ENCODE results near the gene ZNF697. TPM values are rescaled to one million over a fixed set of nuclear protein-coding genes. Genes with fewer than 3 reads are reported as not detected.

The ZNF697 gene
- total RNA-seq, 1 experiment from 2014 or later, result 17.4 TPM

DNA sequence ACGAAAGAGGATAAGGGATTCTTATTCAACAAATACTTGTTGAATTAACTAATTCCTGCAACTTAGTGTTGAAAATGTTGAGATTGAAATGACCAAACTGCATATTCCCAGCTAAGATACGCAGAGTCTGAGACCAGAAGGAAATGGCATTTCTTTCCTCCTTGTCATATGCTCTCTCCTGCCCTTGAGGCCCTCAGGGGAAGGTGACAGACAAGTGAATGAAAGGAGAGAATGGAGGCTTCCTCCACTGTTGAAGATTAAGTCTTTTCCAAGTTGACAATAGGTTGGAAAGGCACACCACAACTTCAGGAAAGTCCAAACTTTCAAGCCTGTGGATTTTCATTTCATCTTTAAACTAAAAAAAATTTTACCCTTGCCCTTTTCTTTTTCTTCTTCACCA is 3.1 kb upstream of the ZNF697 start:
- Mint-ChIP-seq H3K9me3 (no peaks in the 10 kb centered on the region), H3K36me3 (ENCODE audit: insufficient read depth in 1 of 3, low read depth in 3 of 3) (no peaks in the 10 kb centered on the region; a peak in 1 of 7 replicates), H3K27ac (no peak overlapping the region), H3K27me3 (ENCODE audit: low read depth) (peaks cover 12% of the 10 kb centered on the region; the same call in 1 of the 2 replicates), H3K4me1 (peaks cover 27 to 36% of the 10 kb centered on the region in 2 experiments), H3K4me3 (no peak overlapping the region)
- Histone ChIP-seq H2BK20ac (ENCODE audit: low read depth, low read length, poor library complexity, severe bottlenecking) (no peak overlapping the region), H2BK15ac (ENCODE audit: low read depth, low read length) (no peak overlapping the region), H3K27me3 (ENCODE audit: insufficient read depth, low read length) (no peaks in the 10 kb centered on the region), H3K23ac (ENCODE audit: insufficient read length, low read depth, low read length) (no peak overlapping the region), H3K4me2 (ENCODE audit: insufficient read depth, insufficient read length, low read length) (no peak overlapping the region), H3K9ac (ENCODE audit: extremely low read depth, insufficient read length, low read length) (no peak overlapping the region), H2BK5ac (ENCODE audit: insufficient read length, low read length) (no peak overlapping the region), H3K79me1 (ENCODE audit: insufficient read depth, low read depth, low read length, poor library complexity, severe bottlenecking) (no peaks in the 10 kb centered on the region), H4K8ac (replicated peaks; ENCODE audit: insufficient read length, low read depth, low read length) (no peak overlapping the region), H4K91ac (ENCODE audit: insufficient read length, low read depth, low read length) (no peak overlapping the region), H3K4me1 (ENCODE audit: insufficient read depth, low read length) (peaks cover 11% of the 10 kb centered on the region), H2BK12ac (ENCODE audit: insufficient read length, low read depth, low read length) (no peak overlapping the region), H3K79me2 (ENCODE audit: insufficient read depth, low read length) (peaks cover 5% of the 10 kb centered on the region; the same call in 1 of the 2 replicates), H2AK5ac (ENCODE audit: insufficient read length, low read length) (no peak overlapping the region), H3K23me2 (ENCODE audit: insufficient read length, low read depth, low read length, poor library complexity, severe bottlenecking) (peaks cover 17% of the 10 kb centered on the region), H3K9me3 (ENCODE audit: control insufficient read depth, low read depth, low read length) (no peaks in the 10 kb centered on the region), H4K20me1 (ENCODE audit: control insufficient read depth, insufficient read depth, insufficient read length) (no peaks in the 10 kb centered on the region), H3K18ac (ENCODE audit: insufficient read length, low read depth, low read length) (no peak overlapping the region), H3K56ac (ENCODE audit: insufficient read length, low read depth, low read length) (no peak overlapping the region), H2AFZ (ENCODE audit: low read length) (no peak overlapping the region), H3T11ph (ENCODE audit: low read length) (no peak overlapping the region), H2BK120ac (ENCODE audit: low read depth, low read length, poor library complexity, severe bottlenecking) (no peak overlapping the region), H3K27ac (ENCODE audit: insufficient read length, low read depth, low read length) (no peak overlapping the region), H4K5ac (ENCODE audit: insufficient read length, low read depth, low read length) (no peak overlapping the region), H3K14ac (ENCODE audit: insufficient read depth, low read length) (no peak overlapping the region), H3K4ac (ENCODE audit: low read depth, low read length) (no peak overlapping the region)
- no peak for TF ChIP-seq CTCF (conservative IDR thresholded peaks at IDR 0.05)
- no CpG with 5 or more reads among the region's 2 CpGs for whole genome bisulfite sequencing (ENCODE audit: extremely low coverage, insufficient read length, low lambda C conversion rate)
- no peak for DNase-seq

Measured in H9 (cell line).